Measurements from ENCODE around the gene KIAA0319L. TPM values are rescaled to one million over a fixed set of nuclear protein-coding genes. Genes with fewer than 3 reads are reported as not detected.

The KIAA0319L gene
- total RNA-seq, 1 experiment from 2014 or later, result 72.0 TPM

DNA sequence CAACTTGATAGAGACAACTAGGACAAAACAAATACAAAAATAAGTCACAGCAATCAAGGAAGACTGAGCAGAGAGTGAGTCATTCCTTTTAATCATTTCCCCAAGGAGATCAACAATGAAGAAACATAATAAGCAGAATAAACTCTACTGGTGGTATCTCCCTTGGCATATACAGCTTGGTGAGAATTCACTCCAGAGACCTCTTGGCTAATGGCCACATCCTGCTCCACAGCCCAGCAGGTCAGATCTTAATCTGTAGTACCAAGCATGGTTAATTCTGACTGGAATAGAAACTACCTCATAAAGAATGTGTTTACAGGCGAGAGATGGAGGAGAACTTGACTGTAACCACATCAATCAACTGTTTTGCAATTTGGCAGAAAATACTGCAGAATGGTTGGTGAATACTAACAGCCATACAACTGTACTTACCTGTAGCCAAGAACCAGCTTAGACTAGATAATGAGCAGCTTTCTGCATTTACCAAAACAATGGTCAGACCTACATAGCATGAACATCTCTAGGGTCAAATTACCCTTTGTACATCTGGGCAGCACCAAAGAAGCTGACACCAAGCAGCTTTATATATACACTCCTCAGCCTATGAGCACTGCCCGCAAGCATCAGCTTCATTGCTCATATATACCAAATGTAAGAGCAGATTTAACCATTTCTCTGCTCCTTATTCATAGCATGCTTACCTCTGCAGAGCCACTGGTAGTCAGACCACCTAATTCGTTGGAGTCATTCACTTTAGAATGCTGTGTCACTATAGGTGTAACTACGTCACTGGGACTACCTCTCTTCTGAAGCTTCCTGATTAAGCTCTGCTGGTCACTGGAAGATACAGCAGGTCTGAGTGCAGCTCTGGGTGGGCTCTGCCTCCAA, 51.0 kb downstream of the KIAA0319L start:
- H3K79me2 ChIP-seq (ENCODE audit: low read depth), result peaks cover 27% of the 10 kb centered on the region; the same call in 1 of the 2 replicates
- no peaks in the 10 kb centered on the region for H3K9me2 ChIP-seq (ENCODE audit: insufficient read depth)
- H4K20me1 ChIP-seq (ENCODE audit: insufficient read depth), result peaks cover 8% of the 10 kb centered on the region; the same call in 1 of the 2 replicates
- H3K9me3 ChIP-seq (ENCODE audit: insufficient read depth, low read depth), result no peaks in the 10 kb centered on the region
- intact Hi-C loops (cut with micrococcal nuclease; ENCODE audit: unreplicated experiment), result loop anchor here (1.0 kb wide), 1 partner anchor 18 kb away; no protein-coding TSS in a partner anchor
- no peak for TF ChIP-seq EZH2 (IDR thresholded peaks at IDR 0.05; ENCODE audit: low read depth)
- TF ChIP-seq, protein P1, sequence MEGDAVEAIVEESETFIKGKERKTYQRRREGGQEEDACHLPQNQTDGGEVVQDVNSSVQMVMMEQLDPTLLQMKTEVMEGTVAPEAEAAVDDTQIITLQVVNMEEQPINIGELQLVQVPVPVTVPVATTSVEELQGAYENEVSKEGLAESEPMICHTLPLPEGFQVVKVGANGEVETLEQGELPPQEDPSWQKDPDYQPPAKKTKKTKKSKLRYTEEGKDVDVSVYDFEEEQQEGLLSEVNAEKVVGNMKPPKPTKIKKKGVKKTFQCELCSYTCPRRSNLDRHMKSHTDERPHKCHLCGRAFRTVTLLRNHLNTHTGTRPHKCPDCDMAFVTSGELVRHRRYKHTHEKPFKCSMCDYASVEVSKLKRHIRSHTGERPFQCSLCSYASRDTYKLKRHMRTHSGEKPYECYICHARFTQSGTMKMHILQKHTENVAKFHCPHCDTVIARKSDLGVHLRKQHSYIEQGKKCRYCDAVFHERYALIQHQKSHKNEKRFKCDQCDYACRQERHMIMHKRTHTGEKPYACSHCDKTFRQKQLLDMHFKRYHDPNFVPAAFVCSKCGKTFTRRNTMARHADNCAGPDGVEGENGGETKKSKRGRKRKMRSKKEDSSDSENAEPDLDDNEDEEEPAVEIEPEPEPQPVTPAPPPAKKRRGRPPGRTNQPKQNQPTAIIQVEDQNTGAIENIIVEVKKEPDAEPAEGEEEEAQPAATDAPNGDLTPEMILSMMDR (conservative IDR thresholded peaks at IDR 0.05), result no peak
- peak overlapping the region; percentile 71 for H3K27ac ChIP-seq
- peak overlapping the region; percentile 45 for H3K4me2 ChIP-seq
- peaks cover 51% of the 10 kb centered on the region for H3K4me1 ChIP-seq (replicated peaks; ENCODE audit: insufficient read depth)
- no TSS peak for BruUV-seq (replicated peaks)
- DNase-seq, result peak; percentile 77 to 98
- ChIA-PET CTCF (interaction anchor here (1.1 kb wide), 1 partner anchor 55 kb away, joined by 3 read pairs; no protein-coding TSS in a partner anchor), POLR2A (ENCODE audit: unreplicated experiment) (interaction anchor here (0.5 to 0.7 kb wide), 7 partner anchors 27 to 521 kb away, joined by 3 to 10 read pairs (median 4); partner anchors contain the start of genes SFPQ and TMEM35B)
- H3K4me3 ChIP-seq, result no peak overlapping the region
- H3K27me3 ChIP-seq (ENCODE audit: insufficient read depth, low read depth), result no peaks in the 10 kb centered on the region
- H3K36me3 ChIP-seq (ENCODE audit: low read depth), result peaks cover 5% of the 10 kb centered on the region; the same call in 1 of the 2 replicates
- H3F3A ChIP-seq (ENCODE audit: insufficient read depth, low read depth), result peaks cover 26% of the 10 kb centered on the region
- no peak overlapping the region for H2AFZ ChIP-seq

DNA sequence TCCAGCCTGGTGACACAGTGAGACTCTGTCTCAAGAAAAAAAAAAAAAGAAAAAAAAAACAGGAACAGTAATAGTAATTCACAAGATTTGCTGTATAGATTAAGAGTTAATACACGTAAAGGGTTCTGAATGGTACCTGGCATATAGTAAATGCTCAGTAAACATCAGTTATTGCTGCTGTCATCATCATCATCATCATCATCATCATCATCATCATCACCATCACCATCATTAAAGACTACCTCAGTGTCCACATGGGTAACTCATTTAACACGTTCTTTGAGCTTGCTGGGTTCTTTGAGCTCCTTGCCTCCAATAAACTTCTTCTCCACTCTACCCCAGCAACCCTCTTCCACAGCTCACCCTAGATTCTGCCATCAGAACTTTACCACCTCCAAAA, 55.0 kb downstream of the KIAA0319L start:
- CTCF ChIA-PET, result no interaction called here
- TF ChIP-seq, protein P1 (conservative IDR thresholded peaks at IDR 0.05), result no peak
- TF ChIP-seq EZH2 (IDR thresholded peaks at IDR 0.05; ENCODE audit: low read depth), result no peak
- H3K27ac ChIP-seq, result no peak overlapping the region
- no peaks in the 10 kb centered on the region for H3K9me3 ChIP-seq (ENCODE audit: insufficient read depth, low read depth)
- H2AFZ ChIP-seq, result no peak overlapping the region
- H3K36me3 ChIP-seq (ENCODE audit: low read depth), result no peaks in the 10 kb centered on the region
- no peak overlapping the region for H3K4me3 ChIP-seq
- H3K79me2 ChIP-seq (ENCODE audit: low read depth), result 0 out of 2 replicates have a peak, but pooled peaks cover under 1% of the 10 kb centered on the region
- H3K4me1 ChIP-seq (replicated peaks; ENCODE audit: insufficient read depth), result peaks cover 28% of the 10 kb centered on the region
- H4K20me1 ChIP-seq (ENCODE audit: insufficient read depth), result peaks cover 8% of the 10 kb centered on the region; the same call in 1 of the 2 replicates
- intact Hi-C loops (cut with micrococcal nuclease; ENCODE audit: unreplicated experiment), result no loop called here
- no peaks in the 10 kb centered on the region for H3K9me2 ChIP-seq (ENCODE audit: insufficient read depth)
- no TSS peak for BruUV-seq (replicated peaks)
- no peaks in the 10 kb centered on the region for H3K27me3 ChIP-seq (ENCODE audit: insufficient read depth, low read depth)
- DNase-seq, result no peak
- H3F3A ChIP-seq (ENCODE audit: insufficient read depth, low read depth), result peaks cover 19% of the 10 kb centered on the region
- POLR2A ChIA-PET (ENCODE audit: unreplicated experiment), result no interaction called here
- no peak overlapping the region for H3K4me2 ChIP-seq

DNA sequence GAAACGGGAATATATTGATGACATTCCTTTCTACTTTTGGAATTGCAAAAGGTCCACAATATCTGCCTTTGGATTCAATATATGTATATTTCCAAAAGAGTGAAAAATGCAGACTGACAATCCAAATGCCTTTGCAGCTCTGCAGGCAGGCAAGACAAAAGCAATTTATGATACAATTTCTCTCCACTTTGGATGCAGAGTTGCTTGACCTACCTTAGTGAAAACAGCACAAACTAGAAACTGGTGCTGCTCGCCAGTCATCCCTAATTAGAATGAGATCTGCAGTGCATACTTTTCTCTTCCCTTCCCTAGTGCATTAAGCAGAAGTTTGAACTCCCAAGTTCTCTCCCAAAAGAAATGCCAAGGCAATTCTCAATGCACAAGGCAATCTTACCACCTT, 56.8 kb downstream of the KIAA0319L start:
- H3K27ac ChIP-seq, result no peak overlapping the region
- no peaks in the 10 kb centered on the region for H3K9me2 ChIP-seq (ENCODE audit: insufficient read depth)
- H2AFZ ChIP-seq, result no peak overlapping the region
- CTCF ChIA-PET, result no interaction called here
- H3K9me3 ChIP-seq (ENCODE audit: insufficient read depth, low read depth), result no peaks in the 10 kb centered on the region
- no TSS peak for BruUV-seq (replicated peaks)
- intact Hi-C loops (cut with micrococcal nuclease; ENCODE audit: unreplicated experiment), result no loop called here
- H3K4me1 ChIP-seq (replicated peaks; ENCODE audit: insufficient read depth), result peaks cover 10% of the 10 kb centered on the region
- POLR2A ChIA-PET (ENCODE audit: unreplicated experiment), result no interaction called here
- no peaks in the 10 kb centered on the region for H3K27me3 ChIP-seq (ENCODE audit: insufficient read depth, low read depth)
- no peaks in the 10 kb centered on the region for H3K79me2 ChIP-seq (ENCODE audit: low read depth)
- H3K4me2 ChIP-seq, result no peak overlapping the region
- H4K20me1 ChIP-seq (ENCODE audit: insufficient read depth), result no peaks in the 10 kb centered on the region; the same call in 1 of the 2 replicates
- H3K36me3 ChIP-seq (ENCODE audit: low read depth), result no peaks in the 10 kb centered on the region
- no peak for DNase-seq
- peaks cover 3% of the 10 kb centered on the region; the same call in 1 of the 2 replicates for H3F3A ChIP-seq (ENCODE audit: insufficient read depth, low read depth)
- TF ChIP-seq EZH2 (IDR thresholded peaks at IDR 0.05; ENCODE audit: low read depth), result no peak
- TF ChIP-seq, protein P1 (conservative IDR thresholded peaks at IDR 0.05), result no peak
- H3K4me3 ChIP-seq, result no peak overlapping the region
